Choroid plexus epithelial cell (primary cell): Measurements from ENCODE around the gene AIPL1.
A peak's percentile ranks its signal among the peaks of the same experiment; 100 is the strongest.

Experiments used
- DNase-seq: peaks from one replicate; pipeline ENCODE4 v3.0.0-alpha.2; 2010; ENCODE audit warnings: low read depth
- H3K4me3 ChIP-seq: 2 replicates; pipeline ENCODE4 v1.5.1; 2011; ENCODE audit warnings: low read depth, mild to moderate bottlenecking, control low read depth, low read length, moderate library complexity
- CTCF ChIP-seq: conservative IDR thresholded peaks from 2 replicates; pipeline ENCODE4 v1.5.1; 2011; ENCODE audit warnings: low read depth, mild to moderate bottlenecking, control low read depth, inconsistent platforms, low read length, moderate library complexity

The AIPL1 gene

GRCh38 chr17:6473128-6473767 lies 38.3 kb upstream of the AIPL1 start:
- DNase-seq, result peak; percentile 83
- peak; percentile 97 for TF ChIP-seq CTCF
- no peak overlapping the region for H3K4me3 ChIP-seq

- no peak for DNase-seq
- H3K4me3 ChIP-seq, result no peak overlapping the region
- no peak for TF ChIP-seq CTCF
These were observed 37.6 kb upstream of the AIPL1 start for GRCh38 chr17:6472517-6472916.

GRCh38 chr17:6471531-6472465 lies 36.9 kb upstream of the AIPL1 start:
- TF ChIP-seq CTCF, result no peak
- H3K4me3 ChIP-seq, result no peak overlapping the region
- peak; percentile 43 for DNase-seq

GRCh38 chr17:6470751-6471521 lies 36.0 kb upstream of the AIPL1 start:
- no peak overlapping the region for H3K4me3 ChIP-seq
- DNase-seq, result no peak
- no peak for TF ChIP-seq CTCF

GRCh38 chr17:6470146-6470718 lies 35.3 kb upstream of the AIPL1 start:
- DNase-seq, result no peak
- no peak for TF ChIP-seq CTCF
- no peak overlapping the region for H3K4me3 ChIP-seq

- H3K4me3 ChIP-seq, result no peak overlapping the region
- no peak for DNase-seq
- TF ChIP-seq CTCF, result no peak
These were observed 33.3 kb upstream of the AIPL1 start for GRCh38 chr17:6468051-6468790.
